HG03097 (cell line): ENCODE measurements around the gene MYMX.

ENCODE experiments used
- ATAC-seq: cut with Tn5 transposase; IDR thresholded peaks from one replicate; pipeline ENCODE4 v1.9.1; 2021; ENCODE audit not compliant: unreplicated experiment, low FRiP score

The MYMX gene

DNA sequence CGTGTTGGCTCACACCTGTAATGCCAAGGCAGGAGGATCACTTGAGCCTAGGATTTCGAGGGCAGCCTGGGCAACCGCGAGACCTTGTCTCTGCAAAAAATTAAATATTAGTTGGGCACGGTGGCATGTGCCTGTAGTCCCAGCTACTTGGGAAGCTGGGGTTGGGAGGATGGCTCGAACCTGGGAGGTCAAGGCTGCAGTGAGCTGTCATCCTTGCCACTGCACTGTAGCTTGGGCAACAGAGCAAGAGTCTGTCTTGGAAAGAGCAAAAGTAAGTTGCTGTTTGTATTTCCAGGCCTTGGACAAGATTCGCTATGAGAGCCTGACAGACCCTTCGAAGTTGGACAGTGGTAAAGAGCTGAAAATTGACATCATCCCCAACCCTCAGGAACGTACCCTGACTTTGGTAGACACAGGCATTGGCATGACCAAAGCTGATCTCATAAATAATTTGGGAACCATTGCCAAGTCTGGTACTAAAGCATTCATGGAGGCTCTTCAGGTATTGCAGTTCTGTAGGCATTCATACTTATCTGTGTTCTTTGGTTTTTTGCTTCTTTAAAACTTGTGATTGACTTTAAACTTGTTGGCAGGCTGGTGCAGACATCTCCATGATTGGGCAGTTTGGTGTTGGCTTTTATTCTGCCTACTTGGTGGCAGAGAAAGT lies 32.5 kb downstream of the MYMX start:
- no peak for ATAC-seq

GRCh38 chr6:44250067-44250717 lies 33.5 kb downstream of the MYMX start:
- no peak for ATAC-seq

GRCh38 chr6:44250718-44251123 lies 34.0 kb downstream of the MYMX start:
- ATAC-seq = no peak

DNA sequence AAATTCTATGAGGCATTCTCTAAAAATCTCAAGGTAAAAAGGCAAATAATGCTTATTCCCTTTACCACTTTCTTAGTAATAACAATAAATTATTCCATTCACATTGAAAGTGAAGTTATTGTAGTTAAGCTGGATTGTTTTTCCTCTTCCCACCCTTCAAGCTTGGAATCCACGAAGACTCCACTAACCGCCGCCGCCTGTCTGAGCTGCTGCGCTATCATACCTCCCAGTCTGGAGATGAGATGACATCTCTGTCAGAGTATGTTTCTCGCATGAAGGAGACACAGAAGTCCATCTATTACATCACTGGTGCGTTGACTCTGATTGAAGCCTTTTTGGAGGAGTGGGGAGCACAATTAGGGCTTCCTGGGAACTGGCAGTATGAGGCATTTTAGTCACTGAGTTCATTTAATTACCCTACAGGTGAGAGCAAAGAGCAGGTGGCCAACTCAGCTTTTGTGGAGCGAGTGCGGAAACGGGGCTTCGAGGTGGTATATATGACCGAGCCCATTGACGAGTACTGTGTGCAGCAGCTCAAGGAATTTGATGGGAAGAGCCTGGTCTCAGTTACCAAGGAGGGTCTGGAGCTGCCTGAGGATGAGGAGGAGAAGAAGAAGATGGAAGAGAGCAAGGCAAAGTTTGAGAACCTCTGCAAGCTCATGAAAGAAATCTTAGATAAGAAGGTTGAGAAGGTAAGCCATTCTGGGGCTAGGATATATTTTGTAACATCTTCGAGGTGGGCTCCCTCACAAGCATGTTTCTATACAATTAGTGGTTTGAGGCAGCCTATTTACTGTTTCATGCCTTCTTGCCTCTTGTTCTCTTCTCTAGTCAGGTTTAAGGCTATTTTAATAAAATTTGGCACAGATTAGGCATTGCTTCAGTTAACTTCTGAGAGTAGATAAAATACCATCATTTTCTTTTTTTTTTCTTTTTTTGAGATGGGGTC lies 35.1 kb downstream of the MYMX start:
- ATAC-seq = no peak

DNA sequence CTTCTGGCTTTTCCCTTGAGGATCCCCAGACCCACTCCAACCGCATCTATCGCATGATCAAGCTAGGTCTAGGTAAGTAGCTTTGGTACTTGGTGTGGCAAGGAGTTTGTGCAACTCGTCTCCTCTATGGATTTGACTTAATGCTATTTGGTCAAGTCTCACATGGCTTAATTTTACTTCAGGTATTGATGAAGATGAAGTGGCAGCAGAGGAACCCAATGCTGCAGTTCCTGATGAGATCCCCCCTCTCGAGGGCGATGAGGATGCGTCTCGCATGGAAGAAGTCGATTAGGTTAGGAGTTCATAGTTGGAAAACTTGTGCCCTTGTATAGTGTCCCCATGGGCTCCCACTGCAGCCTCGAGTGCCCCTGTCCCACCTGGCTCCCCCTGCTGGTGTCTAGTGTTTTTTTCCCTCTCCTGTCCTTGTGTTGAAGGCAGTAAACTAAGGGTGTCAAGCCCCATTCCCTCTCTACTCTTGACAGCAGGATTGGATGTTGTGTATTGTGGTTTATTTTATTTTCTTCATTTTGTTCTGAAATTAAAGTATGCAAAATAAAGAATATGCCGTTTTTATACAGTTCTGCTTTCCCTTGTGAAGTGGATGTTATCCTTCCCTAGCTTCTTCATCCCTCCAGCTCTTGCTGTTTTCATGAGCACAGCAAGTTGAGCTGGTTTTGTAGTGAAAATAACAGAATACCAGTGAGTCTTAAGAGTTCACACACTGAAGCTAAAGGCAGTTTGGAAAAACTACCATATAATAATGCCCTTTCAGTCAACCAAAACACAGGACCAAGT lies 36.8 kb downstream of the MYMX start:
- ATAC-seq = no peak

DNA sequence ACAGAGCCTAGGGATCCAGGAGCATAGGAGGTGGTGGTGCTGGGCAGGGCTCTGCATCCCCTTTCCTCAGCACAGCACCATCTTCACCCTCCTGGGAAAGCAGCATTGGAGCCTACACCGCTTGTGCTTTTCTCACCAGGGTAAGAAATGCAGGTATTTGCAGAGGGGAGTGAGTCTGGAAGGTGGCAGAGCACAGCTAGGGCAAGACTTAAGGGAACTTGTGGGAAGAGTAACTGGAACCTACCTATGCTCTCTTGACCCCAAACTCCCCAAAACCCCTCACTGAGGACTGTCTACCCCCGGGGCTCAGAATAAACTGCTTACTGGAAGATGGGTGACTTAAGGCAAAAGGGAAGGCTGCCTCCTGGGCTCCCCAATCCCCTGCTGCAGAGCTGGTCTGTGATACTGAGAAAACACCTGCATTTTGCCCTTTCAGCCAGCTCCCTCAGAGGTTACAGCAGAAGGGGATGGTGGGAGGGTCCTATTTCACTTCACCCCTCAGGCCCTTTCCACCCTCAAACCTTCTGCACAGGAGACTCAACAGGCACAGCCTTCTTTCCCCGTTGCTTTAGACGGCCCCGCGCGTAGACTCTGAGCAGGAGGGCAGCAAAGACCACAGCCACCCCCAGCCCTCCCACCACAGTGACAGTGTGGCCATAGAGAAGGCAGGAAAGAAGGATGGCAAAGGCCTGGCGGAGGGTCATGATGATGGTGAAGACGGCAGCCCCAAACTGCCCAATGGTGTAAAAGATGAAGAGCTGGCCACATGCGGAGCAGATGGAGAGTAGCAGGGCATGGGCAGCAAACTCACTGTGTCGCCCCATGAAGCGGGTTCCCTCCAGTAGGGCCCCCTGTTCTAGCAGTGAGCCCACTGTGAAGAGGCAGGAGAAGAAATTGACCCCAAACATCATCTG lies 37.7 kb downstream of the MYMX start:
- no peak for ATAC-seq

DNA sequence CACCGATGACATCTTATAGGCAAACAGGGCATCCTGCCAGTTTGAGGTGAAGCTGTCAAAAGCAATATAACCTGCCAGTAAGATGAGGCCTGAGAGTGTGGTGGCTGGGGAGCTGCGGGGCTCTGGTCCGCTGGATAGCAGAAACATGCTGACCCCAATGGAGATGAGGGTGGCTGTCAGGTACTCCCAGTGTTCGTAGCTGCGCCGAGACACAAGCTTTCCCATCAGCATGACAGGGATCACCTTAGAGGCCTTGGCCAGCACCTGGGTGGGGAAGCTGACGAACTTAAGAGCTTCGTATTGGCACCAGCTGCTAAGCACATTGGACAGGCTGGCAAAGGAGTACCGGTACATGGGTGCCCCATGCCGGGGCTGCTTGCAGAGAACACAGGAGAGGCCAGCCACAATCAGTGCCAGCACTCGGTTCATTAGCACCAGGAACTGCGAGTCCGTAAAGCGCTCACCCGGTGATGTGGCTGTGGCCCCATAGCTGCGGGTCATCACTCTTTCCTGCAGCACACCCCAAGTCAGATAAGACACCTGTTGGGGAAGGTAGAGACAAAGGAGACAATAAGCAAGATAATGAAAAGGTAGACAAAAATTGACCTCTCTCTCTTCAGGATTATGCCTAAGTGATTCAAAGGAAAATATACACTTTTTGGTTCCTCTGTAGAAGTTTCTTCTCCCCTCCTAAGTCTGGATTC lies 38.5 kb downstream of the MYMX start:
- ATAC-seq = no peak

DNA sequence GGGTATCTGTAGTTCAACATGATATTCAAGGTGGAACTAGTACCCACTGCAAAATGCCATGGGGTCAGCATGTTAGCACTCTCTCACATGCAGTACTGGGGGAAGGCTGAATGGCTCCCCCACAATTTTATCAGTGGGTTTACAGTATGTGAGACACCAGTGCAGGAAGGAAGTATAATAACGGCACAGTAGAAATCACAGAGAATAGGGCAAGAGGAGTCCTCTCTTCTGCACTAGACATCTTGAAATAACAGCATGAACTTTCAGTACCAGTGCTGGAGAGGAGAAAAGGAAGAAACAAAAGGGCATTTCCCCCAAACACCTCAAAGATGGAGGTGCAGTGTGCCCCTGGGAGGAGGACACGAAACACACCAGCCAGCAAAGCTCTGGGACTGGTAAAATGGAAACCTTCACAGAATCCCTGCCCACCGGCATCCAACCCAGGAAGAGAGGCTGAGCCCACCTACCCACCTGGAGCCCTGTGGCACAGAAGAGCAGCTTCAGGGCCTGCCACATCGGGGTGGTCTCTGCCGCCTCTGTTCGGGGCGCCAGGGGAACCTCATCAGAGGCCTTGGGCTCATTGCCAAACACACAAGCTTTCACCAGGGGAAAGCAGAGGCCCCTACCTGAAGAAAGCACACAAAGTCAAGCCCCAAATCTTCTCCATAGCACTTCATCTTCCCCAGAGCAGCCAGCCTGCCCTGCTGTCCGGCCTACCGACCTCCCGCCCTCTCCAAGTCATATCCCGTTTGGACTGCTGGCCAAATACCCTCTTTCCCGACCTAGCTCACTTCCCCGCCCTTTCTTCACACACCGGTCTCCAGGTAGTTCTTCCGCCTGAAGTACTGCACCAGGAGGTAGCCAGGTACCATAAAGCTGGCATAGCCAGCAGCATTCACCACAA lies 39.4 kb downstream of the MYMX start:
- no peak for ATAC-seq

DNA sequence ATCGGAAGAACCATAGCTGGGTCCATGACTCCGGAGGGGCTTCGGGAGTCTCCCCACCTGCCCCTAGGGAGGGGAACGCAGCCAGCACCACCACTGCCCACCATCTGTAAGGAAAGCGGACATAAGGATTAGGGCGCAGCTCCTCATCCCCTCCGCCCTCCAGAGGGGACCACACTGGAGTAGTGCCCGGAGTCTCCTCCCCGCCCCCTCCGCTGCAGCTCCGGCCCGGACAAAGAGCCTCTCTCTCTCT lies 40.0 kb downstream of the MYMX start:
- no peak for ATAC-seq

DNA sequence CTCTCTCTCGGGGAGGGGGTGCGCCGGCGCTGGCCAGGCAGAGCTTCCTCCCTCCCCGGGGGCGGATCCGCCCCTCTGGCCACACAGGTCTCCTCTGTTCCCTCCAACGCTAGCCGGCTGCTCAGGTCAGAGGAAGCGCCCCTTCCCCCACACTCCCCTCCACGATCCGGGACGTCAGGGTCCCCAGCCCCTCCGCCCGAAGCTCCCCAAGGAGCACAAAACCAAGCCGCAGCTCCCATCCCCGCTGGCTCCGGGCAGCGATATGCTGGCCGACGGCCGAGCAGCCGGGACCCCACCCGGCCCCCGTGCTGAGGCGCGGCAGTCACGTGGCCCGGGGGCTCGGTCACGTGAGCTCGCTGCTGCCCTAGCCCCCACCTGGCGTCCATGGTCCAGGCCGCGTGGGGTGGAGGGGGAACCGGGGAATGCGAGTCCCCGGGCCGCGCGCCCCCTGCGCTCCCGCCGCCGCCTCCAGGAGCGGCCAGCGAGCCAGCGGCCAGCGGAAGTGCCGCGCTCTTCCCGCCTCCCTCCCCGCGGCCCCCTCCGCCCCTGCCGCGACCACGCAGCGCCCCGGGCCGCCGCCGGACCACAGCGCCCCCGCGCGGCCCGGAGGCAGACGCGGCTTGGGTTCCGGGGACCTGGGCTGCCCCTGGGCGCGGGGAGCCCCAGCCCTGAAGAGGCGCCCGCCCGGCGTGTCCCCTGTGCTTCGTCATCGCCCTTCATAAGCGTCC lies 40.5 kb downstream of the MYMX start, which contains the start of gene SLC35B2:
Gene SLC35B2 (minus strand): TSS at position 504 of the 728 bp plus-strand sequence. CDS start 118 bp downstream, at position 386.
- peak; percentile 49 for ATAC-seq

GRCh38 chr6:44257753-44258324 lies 41.1 kb downstream of the MYMX start:
- no peak for ATAC-seq

DNA sequence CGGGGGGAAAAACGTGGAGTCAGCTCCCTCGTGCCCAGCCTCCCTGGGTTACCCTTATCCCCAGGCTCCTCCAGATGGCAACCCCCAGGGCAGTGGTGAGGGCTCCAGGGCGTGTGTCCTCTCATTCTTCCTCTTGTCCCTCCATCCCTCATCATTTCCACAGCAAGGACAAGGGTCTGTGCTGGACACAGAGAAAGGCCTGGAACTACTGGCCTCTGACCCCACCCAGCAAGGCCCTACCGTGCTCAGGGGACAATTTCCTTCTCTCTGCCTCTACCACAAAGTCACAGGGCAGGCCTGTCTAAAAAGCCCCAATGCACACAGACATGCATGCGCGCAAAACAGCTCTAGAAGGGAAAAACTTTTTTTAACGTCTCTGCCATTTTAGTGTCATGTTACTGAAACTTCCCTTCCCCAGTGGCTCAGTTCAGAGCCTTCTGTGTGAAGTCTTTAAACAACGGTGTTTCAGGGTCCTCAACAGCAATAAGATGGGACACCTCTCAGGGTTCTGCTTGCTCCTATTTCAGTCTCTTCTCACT lies 41.7 kb downstream of the MYMX start:
- no peak for ATAC-seq

GRCh38 chr6:44258921-44259320 lies 42.2 kb downstream of the MYMX start:
- no peak for ATAC-seq

DNA sequence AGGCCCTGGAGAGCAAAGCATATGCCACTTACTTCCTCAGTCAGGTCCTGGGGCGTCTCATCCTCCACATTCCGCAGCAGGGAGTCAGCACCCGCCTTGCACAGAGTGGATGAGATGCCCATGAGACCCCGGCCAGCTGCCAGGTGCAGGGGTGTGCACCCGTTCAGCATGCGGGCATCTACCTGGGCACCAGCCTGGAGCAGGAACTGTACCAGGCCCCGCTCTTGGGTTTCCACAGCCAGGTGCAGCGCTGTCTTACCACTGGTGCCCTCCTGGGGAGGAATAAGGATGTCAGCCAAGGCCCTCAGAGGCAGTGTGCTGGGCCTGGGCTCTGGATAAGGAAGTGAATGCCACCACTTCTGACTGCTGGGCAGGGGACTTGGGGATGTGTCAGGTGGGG lies 43.3 kb downstream of the MYMX start:
- no peak for ATAC-seq

GRCh38 chr6:44260451-44261297 lies 43.9 kb downstream of the MYMX start:
- no peak for ATAC-seq

DNA sequence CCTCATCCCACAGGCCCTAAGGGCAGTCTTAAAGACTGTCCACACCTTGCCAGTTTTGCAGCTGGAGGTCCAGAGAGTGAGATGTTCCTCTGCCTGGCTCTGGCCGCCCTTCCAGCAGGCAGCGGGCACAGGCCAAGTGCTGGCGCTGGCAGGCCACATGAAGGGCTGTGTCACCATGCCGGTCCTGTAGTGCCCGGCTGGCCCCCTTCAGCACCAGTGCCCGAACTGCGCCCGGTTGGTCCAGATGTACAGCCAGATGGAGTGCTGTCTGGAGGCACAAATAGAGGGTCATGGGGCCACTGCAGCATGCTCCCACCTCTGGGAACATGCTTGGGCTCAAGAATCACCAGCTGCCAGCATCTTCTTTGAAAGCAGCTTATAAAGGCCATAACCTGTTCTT lies 44.9 kb downstream of the MYMX start:
- no peak for ATAC-seq
